Loucy (cell line): ENCODE results near the gene SLC9B2.

Source experiments
- H2AFZ ChIP-seq: fragments of 200-600 bp; sonication (generic); 2 replicates; pipeline ENCODE4 v1.6.0; 2016; ENCODE audit warnings: antibody characterized with exemption, mild to moderate bottlenecking, low read length, moderate library complexity
- H3F3A ChIP-seq: fragments of 200-600 bp; 2 replicates; pipeline ENCODE4 v1.6.0; 2016; ENCODE audit warnings: antibody characterized with exemption, low read depth, mild to moderate bottlenecking
- H3K27me3 ChIP-seq: fragments of 200-600 bp; sonication (generic); 2 replicates; pipeline ENCODE4 v1.6.1; 2014; ENCODE audit warnings: low read length, mild to moderate bottlenecking; ENCODE audit not compliant: insufficient read depth, poor library complexity, severe bottlenecking
- H3K36me3 ChIP-seq: fragments of 200-600 bp; sonication (generic); 2 replicates; pipeline ENCODE4 v1.6.1; 2016; ENCODE audit warnings: low read length; ENCODE audit not compliant: insufficient read depth
- H3K4me1 ChIP-seq: fragments of 200-600 bp; sonication (generic); 2 replicates; pipeline ENCODE4 v1.5.1; 2014; ENCODE audit warnings: low read length, mild to moderate bottlenecking; ENCODE audit not compliant: insufficient read depth, poor library complexity, severe bottlenecking
- H3K4me2 ChIP-seq: fragments of 200-600 bp; sonication (generic); 2 replicates; pipeline ENCODE4 v1.6.0; 2014; ENCODE audit warnings: antibody characterized with exemption, low read length, low read depth, mild to moderate bottlenecking; ENCODE audit not compliant: poor library complexity, severe bottlenecking
- H3K4me3 ChIP-seq: fragments of 200-600 bp; sonication (generic); 2 replicates; pipeline ENCODE4 v1.5.1; 2014; ENCODE audit warnings: low read length, mild to moderate bottlenecking, mixed read lengths; ENCODE audit not compliant: poor library complexity, severe bottlenecking
- H3K79me2 ChIP-seq: fragments of 200-600 bp; sonication (generic); 2 replicates; pipeline ENCODE4 v1.6.1; 2014; ENCODE audit warnings: low read length; ENCODE audit not compliant: insufficient read depth
- H3K9ac ChIP-seq: fragments of 200-600 bp; sonication (generic); 2 replicates; pipeline ENCODE4 v1.6.0; 2014; ENCODE audit warnings: mild to moderate bottlenecking, low read depth, low read length, moderate library complexity; ENCODE audit not compliant: poor library complexity, severe bottlenecking
- H3K9me2 ChIP-seq: fragments of 200-600 bp; sonication (generic); replicated peaks from 2 replicates; pipeline ENCODE4 v1.6.1; 2016; ENCODE audit warnings: low read depth, low read length, mixed read lengths
- H3K9me3 ChIP-seq: fragments of 200-600 bp; sonication (generic); 2 replicates; pipeline ENCODE4 v1.6.1; 2014; ENCODE audit warnings: mild to moderate bottlenecking, antibody characterized with exemption, low read length, low read depth; ENCODE audit not compliant: insufficient read depth
- H4K20me1 ChIP-seq: fragments of 200-600 bp; sonication (generic); 2 replicates; pipeline ENCODE4 v1.6.0; 2014; ENCODE audit warnings: antibody characterized with exemption, low read length, mild to moderate bottlenecking; ENCODE audit not compliant: insufficient read depth, poor library complexity, severe bottlenecking
- EZH2phosphoT487 ChIP-seq: fragments of 200-600 bp; IDR thresholded peaks from 2 replicates; pipeline ENCODE4 v1.6.1; 2018; ENCODE audit warnings: antibody characterized with exemption, mild to moderate bottlenecking, moderate library complexity, borderline replicate concordance
- TF ChIP-seq, protein P1 (sequence below): fragments of 200-600 bp; sonication (generic); conservative IDR thresholded peaks from 2 replicates; pipeline ENCODE4 v1.5.1; 2014; ENCODE audit warnings: mild to moderate bottlenecking, antibody characterized with exemption, low read length

The SLC9B2 gene

GRCh38 chr4:103105558-103106356 is 29.2 kb upstream of the SLC9B2 start:
- Histone ChIP-seq H3K36me3 (peaks cover 40% of the 10 kb centered on the region; the same call in 1 of the 2 replicates), H3K4me1 (peaks cover 4% of the 10 kb centered on the region), H3K79me2 (no peaks in the 10 kb centered on the region), H3K4me2 (no peak overlapping the region), H3K4me3 (no peak overlapping the region), H3K9ac (no peak overlapping the region), H3K9me2 (no peaks in the 10 kb centered on the region), H3K27me3 (no peaks in the 10 kb centered on the region), H2AFZ (no peak overlapping the region), H3K9me3 (no peaks in the 10 kb centered on the region), H4K20me1 (no peaks in the 10 kb centered on the region), H3F3A (no peaks in the 10 kb centered on the region)
- TF ChIP-seq EZH2phosphoT487: no peak
- TF ChIP-seq, protein P1, sequence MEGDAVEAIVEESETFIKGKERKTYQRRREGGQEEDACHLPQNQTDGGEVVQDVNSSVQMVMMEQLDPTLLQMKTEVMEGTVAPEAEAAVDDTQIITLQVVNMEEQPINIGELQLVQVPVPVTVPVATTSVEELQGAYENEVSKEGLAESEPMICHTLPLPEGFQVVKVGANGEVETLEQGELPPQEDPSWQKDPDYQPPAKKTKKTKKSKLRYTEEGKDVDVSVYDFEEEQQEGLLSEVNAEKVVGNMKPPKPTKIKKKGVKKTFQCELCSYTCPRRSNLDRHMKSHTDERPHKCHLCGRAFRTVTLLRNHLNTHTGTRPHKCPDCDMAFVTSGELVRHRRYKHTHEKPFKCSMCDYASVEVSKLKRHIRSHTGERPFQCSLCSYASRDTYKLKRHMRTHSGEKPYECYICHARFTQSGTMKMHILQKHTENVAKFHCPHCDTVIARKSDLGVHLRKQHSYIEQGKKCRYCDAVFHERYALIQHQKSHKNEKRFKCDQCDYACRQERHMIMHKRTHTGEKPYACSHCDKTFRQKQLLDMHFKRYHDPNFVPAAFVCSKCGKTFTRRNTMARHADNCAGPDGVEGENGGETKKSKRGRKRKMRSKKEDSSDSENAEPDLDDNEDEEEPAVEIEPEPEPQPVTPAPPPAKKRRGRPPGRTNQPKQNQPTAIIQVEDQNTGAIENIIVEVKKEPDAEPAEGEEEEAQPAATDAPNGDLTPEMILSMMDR: no peak

- no peak overlapping the region for H3K4me3 ChIP-seq
- H3K79me2 ChIP-seq: no peaks in the 10 kb centered on the region
- no peaks in the 10 kb centered on the region for H4K20me1 ChIP-seq
- no peak overlapping the region for H3K4me2 ChIP-seq
- peaks cover 31% of the 10 kb centered on the region; the same call in 1 of the 2 replicates for H3K36me3 ChIP-seq
- peaks cover 4% of the 10 kb centered on the region for H3K4me1 ChIP-seq
- no peak overlapping the region for H3K9ac ChIP-seq
- H3F3A ChIP-seq: no peaks in the 10 kb centered on the region
- H3K9me3 ChIP-seq: no peaks in the 10 kb centered on the region
- no peak for TF ChIP-seq EZH2phosphoT487
- TF ChIP-seq, protein P1: no peak
- no peaks in the 10 kb centered on the region for H3K27me3 ChIP-seq
- H3K9me2 ChIP-seq: no peaks in the 10 kb centered on the region
- H2AFZ ChIP-seq: no peak overlapping the region
Observed at GRCh38 chr4:103104886-103105285, 28.3 kb upstream of the SLC9B2 start.

DNA sequence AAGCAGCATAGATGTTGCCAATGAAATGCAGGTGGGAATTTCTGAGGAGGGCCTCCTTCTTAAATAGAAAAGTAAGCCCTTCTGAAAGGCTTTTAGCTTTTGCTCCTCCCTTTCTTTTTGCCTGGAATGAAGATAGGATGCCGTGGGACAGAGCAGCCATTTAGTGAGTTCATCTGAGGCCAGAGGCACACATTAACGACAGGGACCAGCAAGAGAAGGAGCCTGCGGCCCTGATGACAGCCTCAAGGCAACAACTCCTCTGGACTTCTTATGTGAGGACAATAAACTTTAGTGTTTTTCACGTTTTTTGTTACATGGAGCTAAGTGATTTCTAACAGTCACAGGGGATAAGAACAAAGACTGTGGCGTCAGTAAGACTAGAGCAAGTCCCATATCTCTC is 24.1 kb upstream of the SLC9B2 start:
- no peak overlapping the region for H3K4me2 ChIP-seq
- H3F3A ChIP-seq: no peaks in the 10 kb centered on the region
- no peaks in the 10 kb centered on the region for H3K27me3 ChIP-seq
- no peak overlapping the region for H3K9ac ChIP-seq
- peaks cover 15% of the 10 kb centered on the region for H3K4me1 ChIP-seq
- H4K20me1 ChIP-seq: no peaks in the 10 kb centered on the region
- H2AFZ ChIP-seq: no peak overlapping the region
- H3K9me3 ChIP-seq: no peaks in the 10 kb centered on the region
- no peaks in the 10 kb centered on the region for H3K9me2 ChIP-seq
- H3K4me3 ChIP-seq: no peak overlapping the region
- no peaks in the 10 kb centered on the region for H3K79me2 ChIP-seq
- TF ChIP-seq, protein P1: no peak
- no peak for TF ChIP-seq EZH2phosphoT487
- no peaks in the 10 kb centered on the region for H3K36me3 ChIP-seq
